HG02759 (cell line): ENCODE results near the gene PDLIM1.
"Not testable (repeated sequence)": the region's sequence is repeated elsewhere in the genome, so short reads cannot be mapped to it uniquely, and the experiment has no call there.

Experiments
- ATAC-seq: cut with Tn5 transposase; IDR thresholded peaks from one replicate; pipeline ENCODE4 v1.9.1; 2021; ENCODE audit warnings: mild to moderate bottlenecking, moderate library complexity; ENCODE audit not compliant: unreplicated experiment

The PDLIM1 gene

DNA sequence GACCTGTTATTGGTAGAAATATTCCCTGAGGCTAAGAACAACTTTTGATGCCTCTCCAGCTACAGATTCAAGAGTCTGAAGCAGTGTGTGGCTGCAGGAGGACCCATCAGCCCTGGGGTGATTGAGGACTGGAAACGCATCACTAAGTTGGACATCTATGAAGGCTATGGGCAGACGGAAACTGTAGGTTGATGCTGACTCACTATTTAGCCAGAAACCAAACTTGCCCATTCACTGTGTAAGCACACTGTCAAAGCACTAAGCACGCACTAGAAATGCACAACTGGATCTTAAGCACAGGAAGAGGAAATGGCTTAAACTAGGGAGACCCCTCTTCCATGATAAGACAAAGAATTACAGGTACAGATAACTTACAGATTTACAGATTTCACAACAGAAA is 76.0 kb downstream of the PDLIM1 start:
- ATAC-seq: peak; percentile 88

DNA sequence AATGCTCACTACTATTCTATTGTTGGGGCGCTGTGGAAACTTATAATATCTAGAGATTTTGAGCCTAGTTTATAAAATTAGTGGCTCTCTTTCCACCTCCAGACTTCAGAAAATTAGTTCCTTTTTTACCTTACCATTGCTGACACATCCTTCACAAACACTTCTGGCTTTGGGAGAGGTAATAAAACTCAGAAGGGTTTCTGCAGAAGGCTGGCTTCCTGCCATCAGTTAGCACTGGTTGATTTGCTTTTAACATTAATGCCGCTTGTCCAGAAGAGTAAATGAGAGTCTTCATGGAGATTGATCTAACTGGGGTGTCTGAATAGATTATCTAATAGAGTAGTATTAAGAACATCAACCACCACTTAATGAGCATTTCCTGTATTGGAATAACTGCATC is 76.4 kb downstream of the PDLIM1 start:
- ATAC-seq: peak; percentile 17

DNA sequence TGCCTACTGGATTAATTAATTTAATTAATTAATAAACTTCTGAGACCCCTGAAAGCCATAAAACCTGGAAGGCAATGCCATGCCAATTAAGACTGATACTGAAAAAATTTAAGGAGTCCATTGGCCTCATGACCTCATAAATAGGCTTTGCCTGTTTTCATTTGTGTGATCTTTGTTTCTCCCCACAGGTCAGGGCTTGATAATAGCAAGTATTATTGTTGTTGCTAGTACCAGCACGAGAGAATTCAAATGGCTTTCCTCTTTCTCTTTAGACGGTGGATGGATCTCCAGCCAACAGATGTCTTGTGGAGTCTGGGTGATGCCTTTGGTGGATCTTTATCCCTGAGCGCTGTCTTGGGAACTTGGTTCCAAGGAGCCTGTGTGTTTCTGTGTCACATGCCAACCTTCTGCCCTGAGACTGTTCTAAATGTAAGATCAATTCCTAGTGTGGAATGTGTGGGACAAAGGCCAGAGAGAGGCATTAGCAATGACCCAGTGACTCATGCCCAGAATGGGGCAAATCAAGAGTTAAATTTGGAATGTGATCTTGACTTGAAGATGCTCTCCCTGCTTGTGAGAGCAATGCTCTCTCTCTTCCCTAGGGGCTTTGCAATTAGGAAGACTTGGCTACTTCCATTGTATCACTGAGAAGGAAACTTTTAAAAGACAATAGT is 79.1 kb downstream of the PDLIM1 start:
- ATAC-seq: no peak

DNA sequence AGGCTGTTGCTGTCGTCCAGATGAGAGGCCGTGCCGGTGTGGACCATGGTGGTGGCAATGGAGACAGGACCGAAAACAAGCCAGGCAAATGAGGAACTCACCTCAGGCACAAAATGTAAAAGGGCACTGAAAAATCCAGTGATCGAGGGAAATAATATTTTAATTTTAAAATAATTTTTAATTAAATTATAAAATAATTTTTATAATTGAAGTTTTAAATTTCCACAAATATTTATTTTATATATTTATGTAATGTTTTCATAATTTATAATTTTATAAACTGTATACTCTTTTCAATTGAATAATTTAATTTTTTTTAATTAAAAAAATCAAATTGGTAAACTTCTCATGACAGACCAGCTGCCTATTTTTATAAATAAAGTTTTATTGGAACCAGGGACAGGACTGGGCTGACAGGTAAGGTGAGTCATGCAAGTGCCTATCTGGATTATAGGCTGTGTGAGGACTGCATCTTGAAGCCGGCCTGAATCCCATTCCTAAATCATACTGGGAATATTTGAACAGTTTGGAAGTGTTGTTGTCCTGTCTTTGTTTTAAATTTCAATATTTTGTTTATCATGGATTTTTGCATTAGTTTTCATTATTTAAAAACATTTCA is 81.2 kb downstream of the PDLIM1 start:
- no peak for ATAC-seq

DNA sequence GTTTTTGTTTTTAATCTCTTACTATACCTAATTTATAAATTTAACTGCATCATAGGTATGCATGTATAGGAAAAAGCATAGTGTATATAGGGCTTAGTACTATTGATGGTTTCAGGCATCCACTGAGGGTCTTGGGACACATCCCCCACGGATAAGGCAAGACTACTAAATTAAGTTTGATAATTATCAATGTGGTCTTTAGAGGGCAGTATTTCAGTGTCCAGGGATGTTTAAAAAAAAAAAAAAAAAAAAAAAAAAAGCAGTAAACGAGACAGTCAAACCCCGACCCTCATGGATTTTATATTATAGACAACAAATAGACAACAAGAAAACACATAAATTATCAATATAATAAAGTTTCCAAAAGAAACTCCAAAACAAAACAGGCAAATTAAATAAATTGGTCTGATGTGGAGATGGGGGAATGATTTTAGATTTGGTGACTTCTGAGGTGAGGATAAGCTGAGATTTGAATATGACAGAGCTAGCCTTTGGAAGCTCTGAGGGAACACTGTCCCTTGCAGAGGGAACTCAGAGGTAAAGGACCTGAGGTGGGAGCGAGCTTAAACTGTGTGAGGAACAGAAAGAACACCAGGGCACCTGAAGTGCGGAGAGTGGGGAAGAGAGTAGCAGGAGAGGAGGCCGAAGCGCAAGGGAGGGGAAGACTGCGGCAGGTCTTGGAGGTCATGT is 82.0 kb downstream of the PDLIM1 start:
- ATAC-seq: no peak

DNA sequence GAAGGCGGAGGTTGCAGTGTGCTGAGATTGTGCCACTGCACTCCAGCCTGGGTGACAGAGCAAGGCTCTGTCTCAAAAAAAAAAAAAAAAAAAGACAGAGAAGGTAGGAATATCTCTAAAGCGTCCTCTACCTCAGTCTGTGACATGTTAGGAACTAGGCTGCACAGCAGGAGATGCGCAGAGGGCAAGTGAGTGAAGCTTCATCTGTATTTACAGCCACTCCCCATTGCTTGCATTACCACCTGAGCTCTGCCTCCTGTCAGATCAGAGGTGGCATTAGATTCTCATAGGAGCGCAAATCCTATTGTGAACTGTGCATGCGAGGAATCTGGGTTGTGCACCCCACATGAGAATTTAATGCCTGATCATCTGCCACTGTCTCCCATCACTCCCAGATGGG is 87.9 kb downstream of the PDLIM1 start:
- ATAC-seq: not testable (repeated sequence)

DNA sequence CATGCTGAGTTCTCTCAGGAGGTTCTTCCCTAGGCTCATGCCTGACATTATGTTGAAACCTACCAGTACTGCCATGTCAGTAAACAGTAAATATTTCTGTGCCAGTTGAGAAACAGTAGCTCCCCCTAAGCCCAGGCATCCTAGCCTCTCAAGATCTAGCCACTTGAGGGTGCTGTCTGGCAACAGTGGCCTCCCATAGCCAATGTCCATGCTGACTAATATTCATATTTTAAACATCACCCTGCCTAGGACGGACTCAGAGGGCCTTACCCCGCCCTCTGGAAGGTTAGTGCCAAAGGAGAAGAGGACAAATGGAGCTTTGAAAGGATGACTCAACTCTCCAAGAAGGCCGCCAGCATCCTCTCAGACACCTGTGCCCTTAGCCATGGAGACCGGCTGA is 89.1 kb downstream of the PDLIM1 start:
- no peak for ATAC-seq

DNA sequence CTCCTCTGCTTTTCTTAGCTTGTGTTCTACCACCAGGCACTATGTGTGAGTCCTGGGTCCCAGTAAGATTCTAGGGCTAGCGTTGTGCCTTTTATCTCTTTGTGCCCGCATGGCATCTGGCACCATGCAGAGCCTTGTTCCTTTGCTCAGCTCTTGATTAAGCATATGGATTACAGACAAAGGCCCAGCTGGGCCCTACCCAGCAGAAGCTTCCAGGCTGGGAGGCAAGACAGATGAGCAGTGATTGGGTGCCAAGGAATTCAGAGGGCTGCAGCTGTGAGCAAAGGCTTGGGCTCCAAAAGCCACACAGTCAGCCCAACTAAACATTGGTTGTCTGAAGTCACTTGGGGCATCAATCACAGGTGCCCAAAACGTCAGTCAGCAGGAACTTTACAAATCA is 94.8 kb downstream of the PDLIM1 start:
- ATAC-seq: no peak

DNA sequence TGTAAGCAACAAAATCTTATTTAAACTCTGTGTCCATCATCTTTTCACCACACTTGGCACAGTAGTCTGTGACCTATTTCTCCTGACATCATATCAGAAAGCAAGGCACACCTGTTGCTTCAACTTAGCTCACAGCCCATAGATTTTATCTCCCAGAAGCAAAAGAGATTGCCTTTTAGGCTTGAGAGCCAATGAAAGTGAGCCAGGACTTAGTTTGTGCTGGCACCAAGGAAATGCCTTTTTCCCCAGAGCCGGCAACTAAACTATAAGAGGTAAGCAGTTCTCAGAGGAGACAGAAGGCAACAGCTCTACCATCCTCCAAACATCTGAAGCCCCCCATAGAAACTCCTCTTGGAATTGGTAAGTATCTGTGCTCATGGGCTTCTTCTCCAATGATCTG is 96.9 kb downstream of the PDLIM1 start, which contains the start of gene ACSM6:
Gene ACSM6, plus strand, starts transcription at position 295 of the 400 bp plus-strand sequence. CDS start 248 bp downstream, outside the sequence.
- ATAC-seq: no peak

DNA sequence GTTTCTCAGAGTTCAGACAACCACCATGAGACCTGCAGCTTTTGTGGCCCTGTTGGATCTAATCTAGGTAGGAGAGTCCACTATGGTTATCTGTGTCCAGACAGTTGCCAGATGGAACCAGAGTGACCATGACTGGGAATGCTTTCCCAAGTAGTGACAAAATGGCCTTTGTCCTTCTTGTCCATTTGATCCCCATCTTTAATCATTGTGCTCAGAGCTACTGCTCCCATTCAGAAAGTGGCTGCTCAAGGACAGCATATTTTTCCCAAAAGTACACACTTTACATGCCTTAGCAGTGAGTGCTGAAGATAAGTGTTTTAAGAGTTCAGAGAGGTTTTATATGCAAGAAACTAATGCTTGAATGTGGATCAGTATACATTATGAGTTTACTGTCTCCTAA is 102.2 kb downstream of the PDLIM1 start:
- no peak for ATAC-seq

DNA sequence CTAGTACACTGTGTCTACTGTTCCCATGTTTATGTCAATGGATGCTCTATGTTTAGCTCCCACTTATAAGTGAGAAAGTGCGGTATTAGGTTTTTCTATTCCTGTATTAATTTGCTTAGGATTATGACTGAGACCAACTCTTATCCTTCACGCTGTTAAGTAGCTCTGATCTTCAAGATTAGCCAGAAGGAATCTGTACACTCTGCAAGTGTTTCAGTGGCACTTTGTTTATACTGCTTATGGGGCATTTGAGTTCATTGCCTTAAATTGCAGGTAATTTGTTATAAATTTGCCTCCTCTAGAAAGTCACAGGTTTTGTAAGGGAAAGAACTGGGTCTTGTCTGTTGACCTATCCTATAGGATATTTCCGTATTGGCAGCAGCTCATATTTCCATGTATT is 103.2 kb downstream of the PDLIM1 start:
- ATAC-seq: no peak
